GM18502 (cell line): ENCODE results near the gene KHSRP.
"Not testable (repeated sequence)": the region's sequence is repeated elsewhere in the genome, so short reads cannot be mapped to it uniquely, and the experiment has no call there.

Experiments used
- ATAC-seq: cut with Tn5 transposase; IDR thresholded peaks from one replicate; pipeline ENCODE4 v1.9.1; 2021; ENCODE audit warnings: mild to moderate bottlenecking; ENCODE audit not compliant: unreplicated experiment, poor library complexity

Gene KHSRP

DNA sequence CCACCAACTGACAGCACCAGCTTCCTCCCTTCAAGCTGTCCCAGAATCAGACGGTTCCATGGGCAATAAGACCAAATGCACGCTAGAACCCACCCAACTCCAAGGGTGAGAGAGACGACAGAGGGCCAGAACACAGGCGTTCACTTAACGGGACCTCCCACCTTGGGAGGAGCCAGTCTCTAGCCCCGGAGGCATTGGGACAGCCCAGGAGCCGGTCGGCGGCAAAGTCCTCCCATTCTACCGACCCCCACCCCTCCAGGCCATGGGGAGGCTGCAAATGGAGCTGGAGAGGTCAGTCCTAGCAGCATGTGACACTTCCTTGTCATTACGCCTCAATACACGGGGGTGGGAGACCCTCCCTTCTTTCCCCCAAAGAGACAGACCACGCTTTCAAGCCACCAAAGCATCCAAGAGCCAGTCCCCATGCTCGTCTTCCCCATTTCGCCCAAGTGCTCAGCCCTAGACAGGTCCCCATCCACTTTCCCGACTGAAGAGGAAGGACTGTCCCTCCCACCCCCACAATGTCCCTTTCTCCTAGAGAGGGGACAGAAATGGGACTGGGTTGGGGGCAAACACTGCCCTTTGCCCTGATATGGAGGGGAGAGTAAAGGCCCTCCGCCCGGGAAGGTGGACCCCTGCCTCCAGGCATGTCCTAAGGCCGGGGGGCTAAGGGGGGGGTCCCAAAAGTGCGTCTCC is 964 bp downstream of the KHSRP start:
- no peak for ATAC-seq

DNA sequence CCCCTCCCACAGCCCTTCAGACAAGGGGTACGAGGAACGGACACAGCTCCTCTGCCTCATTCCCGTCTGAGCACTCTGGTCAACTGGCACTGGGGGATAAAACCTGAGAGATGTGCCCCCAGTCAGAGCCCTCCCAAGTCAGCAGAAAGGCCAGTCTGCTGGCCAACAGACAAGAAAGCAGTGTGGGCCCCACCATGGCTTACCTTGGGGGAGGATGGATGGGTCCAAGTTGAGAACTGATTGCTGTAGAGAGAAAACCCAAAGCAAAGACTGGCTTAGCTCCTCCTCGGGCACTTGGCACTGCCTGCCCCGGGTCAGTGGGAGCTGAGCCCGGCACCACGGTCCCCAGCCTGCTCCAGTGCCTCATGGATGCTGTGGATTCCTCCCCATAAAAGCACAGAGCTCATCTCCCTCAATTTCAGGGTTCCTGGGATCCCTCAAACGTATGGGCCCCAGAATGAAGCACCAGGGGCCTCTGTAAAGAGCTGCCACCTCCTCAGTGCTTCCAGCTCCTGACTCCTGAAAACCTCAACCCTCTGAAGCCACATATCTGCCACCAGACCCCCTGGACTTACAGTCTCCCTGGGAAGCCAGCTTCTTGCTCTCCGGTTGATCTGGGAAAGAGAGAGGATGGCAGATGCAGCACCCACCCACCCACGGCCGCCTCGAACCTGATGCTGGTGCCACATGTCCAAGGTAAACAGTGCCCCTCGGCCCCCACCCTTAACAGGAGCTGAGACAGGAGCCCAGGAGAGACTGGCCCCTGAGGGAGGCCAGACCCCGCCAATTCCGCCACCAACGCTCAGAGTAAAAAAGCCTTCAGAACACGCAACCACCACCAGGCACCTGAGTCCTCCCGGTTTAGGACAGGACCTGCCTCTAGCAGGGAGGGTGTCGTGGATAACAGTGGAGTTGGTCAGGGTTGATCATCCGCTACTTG is 3.3 kb downstream of the KHSRP start:
- ATAC-seq: no peak

- no peak for ATAC-seq
Measured at GRCh38 chr19:6418562-6418932, 6.1 kb downstream of the KHSRP start.

DNA sequence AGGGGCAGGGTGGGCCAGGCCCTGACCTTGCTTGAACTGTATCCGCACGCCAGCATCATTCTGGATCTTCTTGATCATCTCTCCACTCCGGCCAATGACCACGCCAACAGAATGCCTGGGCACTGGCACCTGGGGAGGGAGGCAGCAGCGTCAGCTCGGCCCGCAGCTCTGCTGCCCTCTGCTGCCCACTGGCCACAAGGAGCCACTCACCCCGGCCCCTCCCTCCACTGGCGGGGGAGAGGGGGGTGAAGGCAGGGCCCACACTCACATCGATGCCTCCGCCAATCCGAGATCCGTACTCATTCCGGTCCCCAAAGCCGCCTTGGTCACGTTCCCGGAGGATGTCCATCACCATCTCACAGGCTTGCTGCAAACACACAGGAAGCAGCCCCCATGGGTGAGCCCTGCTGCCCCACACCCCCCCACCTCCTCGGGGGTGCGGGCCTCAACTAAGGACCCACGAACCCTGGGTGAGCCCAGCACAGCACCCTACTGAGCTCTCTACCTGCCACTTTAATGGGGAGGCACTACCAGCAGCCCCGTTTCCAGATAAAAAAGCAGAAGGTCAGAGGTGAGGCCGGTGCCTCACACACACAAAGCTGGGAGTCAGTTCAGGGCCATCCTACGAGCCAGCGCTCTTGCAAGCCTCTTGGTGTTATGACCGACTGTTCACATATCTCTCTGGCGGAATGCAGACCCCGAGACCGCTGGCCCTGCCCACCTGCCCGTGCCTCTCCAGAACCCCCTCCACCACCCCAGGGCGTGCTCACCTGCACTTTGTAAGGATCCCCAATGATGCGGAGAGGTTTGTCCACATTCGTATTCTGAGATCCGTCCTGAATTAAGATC is 6.7 kb downstream of the KHSRP start:
- ATAC-seq: no peak

GRCh38 chr19:6416658-6417405 is 7.8 kb downstream of the KHSRP start:
- no peak for ATAC-seq

- no peak for ATAC-seq
Measured at GRCh38 chr19:6415591-6416190, 8.9 kb downstream of the KHSRP start.

- no peak for ATAC-seq
Measured at GRCh38 chr19:6414793-6415590, 9.6 kb downstream of the KHSRP start.

GRCh38 chr19:6413721-6414643 is 10.6 kb downstream of the KHSRP start:
- ATAC-seq: no peak

GRCh38 chr19:6413291-6413690 is 11.3 kb downstream of the KHSRP start:
- no peak for ATAC-seq

DNA sequence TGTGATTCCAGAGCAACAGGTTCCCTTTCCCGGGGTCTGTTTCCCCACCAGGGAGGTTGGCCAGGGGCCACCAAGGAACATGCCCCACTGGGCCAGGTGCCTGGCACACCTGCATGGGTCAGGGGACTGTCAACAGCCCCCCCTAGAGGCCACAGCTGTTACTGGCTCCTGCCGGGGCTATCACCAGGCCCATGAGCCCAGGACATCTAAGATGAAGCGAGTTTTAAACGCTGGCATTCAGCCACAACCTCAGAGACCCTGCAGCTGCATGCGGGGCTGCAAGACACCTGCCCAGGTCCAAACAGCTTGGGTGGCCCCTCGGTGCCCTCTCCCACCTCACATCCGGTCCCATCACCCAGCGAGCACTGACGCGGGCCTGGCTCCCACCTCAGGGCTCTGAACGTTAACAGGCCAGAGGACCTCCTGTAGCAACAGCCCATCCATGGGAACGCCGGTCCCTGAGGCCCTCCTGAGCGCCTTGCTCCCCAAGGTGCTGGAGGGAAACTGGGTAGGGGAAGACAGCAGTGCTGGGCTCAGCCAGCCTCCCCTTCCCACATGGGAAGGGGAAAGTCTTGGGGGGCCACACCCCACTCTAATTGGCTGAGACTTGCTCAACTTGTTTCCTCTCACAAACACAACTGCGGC is 12.0 kb downstream of the KHSRP start:
- ATAC-seq: no peak

DNA sequence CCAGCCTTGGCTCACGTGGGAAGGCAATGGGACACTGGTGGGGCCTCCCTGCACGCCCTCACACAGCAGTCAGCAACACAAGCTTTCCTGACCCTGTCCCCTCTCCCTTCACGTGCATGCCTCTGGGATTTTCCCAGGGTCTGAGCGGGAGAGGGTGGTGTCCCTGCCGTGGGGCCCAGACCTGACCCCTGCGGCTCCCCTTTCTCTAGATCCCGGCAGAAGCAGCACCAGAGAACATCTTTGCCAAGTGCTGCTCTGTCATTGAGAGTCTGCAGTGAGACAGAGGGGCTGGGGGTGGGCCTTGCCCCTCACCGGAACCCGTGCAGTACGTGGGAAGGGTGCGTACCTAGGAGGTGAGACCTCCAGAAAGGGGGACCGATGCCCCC is 12.6 kb downstream of the KHSRP start:
- no peak for ATAC-seq

DNA sequence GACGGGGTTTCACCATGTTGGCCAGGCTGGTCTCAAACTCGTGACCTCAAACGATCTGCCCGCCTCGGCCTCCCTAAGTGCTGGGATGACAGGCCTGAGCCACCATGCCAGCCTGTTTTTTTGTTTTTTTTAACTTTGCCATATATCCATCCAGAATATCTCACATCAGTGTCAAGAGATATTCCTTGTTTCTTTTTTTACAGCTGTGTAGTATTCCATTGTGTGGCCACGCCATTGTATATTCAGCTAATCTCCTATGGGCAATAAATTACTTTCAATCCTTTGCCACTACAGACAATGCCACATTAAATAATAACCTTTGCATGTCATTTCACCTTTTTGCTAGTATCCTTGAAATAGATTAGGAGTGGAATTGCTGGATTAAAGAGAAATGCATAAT is 15.3 kb downstream of the KHSRP start:
- no peak for ATAC-seq

- ATAC-seq: no peak
Measured at GRCh38 chr19:6406401-6406800, 18.2 kb downstream of the KHSRP start.

- no peak for ATAC-seq
Measured at GRCh38 chr19:6402837-6403608, 21.6 kb downstream of the KHSRP start.

GRCh38 chr19:6402058-6402457 is 22.6 kb downstream of the KHSRP start:
- no peak for ATAC-seq

DNA sequence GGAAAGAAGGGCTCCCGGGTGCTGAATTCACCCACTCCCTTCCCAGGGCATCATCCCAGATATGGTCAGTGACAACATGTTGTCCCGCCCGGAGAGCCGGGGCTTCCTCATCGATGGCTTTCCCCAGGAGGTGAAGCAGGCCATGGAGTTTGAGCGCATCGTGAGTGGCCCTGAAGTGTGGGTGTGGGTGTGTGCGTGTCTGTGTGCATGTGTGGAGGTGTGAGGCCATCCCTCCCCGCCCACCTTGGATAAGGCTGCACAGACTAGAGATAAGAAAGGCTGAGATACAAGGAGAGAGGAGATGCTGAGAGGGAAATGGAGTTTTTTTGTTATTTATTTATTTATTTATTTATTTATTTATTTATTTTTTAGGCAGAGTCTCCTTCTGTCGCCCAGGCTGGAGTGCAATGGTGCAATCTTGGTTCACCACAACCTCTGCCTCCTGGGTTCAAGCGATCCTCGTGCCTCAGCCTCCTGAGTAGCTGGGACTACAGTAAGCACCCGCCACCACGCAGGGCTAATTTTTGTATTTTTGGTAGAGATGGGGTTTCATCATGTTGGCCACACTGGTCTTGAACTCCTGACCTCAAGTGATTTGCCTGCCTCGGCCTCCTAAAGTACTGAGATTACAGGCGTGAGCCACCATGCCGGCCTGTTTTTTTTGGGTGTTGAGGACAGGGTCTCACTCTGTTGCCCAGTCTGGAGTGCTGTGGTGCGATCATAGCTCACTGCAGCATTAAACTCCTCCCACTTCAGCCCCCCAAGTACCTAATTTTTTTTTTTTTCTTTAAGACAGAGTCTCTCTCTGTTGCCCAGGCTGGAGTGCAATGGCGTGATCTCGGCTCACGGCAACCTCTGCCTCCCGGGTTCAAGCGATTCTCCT is 24.3 kb downstream of the KHSRP start:
- not testable (repeated sequence) for ATAC-seq
